PC-9 (cell line): ENCODE data around the gene ADGRL1. TPM values are rescaled to one million over a fixed set of nuclear protein-coding genes. Genes with fewer than 3 reads are reported as not detected.

ENCODE experiments used
- BruUV-seq: library from RNA; stranded (reverse); fragments of 400-500 nt; replicated peaks from 2 replicates; lab custom pipeline; 2021; lab: Mats Ljungman, UMichigan
- CTCF ChIA-PET: fragments of 300-600 bp; sonication (Branson Sonifier 250); formaldehyde crosslinking; loops from one replicate; lab custom pipeline; 2022; ENCODE audit warnings: antibody characterized with exemption; lab: Charles Lee
- POLR2A ChIA-PET: fragments of 300-600 bp; sonication (Branson Sonifier 250); formaldehyde crosslinking; loops from one replicate; lab custom pipeline; 2022; ENCODE audit warnings: antibody characterized with exemption; ENCODE audit not compliant: unreplicated experiment; lab: Charles Lee
- DNase-seq, 2 experiments: peaks; one replicate each; pipeline versions ENCODE4 v3.0.0 to v3.0.0-alpha.2; 2015 to 2022; ENCODE audit warnings: mixed read lengths in 1 of 2
- H2AFZ ChIP-seq: fragments of 200-600 bp; sonication (generic); 2 replicates; pipeline ENCODE4 v1.8.1; 2017; ENCODE audit warnings: antibody characterized with exemption
- H3F3A ChIP-seq: fragments of 200-600 bp; sonication (generic); 2 replicates; pipeline ENCODE4 v1.8.1; 2017; ENCODE audit warnings: antibody characterized with exemption, mild to moderate bottlenecking, low read depth; ENCODE audit not compliant: insufficient read depth
- H3K27ac ChIP-seq: fragments of 200-600 bp; sonication (generic); 2 replicates; pipeline ENCODE4 v1.6.1; 2016; ENCODE audit warnings: mixed run types
- H3K27me3 ChIP-seq: fragments of 200-600 bp; sonication (generic); 2 replicates; pipeline ENCODE4 v1.6.1; 2016; ENCODE audit warnings: low read depth, mixed run types; ENCODE audit not compliant: insufficient read depth
- H3K36me3 ChIP-seq: fragments of 200-600 bp; sonication (generic); 2 replicates; pipeline ENCODE4 v1.6.1; 2016; ENCODE audit warnings: low read depth, mixed run types
- H3K4me1 ChIP-seq: fragments of 200-600 bp; sonication (generic); replicated peaks from 2 replicates; pipeline ENCODE4 v1.6.1; 2016; ENCODE audit warnings: mixed run types; ENCODE audit not compliant: insufficient read depth
- H3K4me2 ChIP-seq: fragments of 200-600 bp; sonication (generic); 2 replicates; pipeline ENCODE4 v1.6.1; 2017; ENCODE audit warnings: mixed run types
- H3K4me3 ChIP-seq: fragments of 200-600 bp; sonication (generic); 2 replicates; pipeline ENCODE4 v1.6.1; 2016; ENCODE audit warnings: mixed run types
- H3K79me2 ChIP-seq: fragments of 200-600 bp; sonication (generic); 2 replicates; pipeline ENCODE4 v1.6.1; 2017; ENCODE audit warnings: low read depth, mixed run types
- H3K9me2 ChIP-seq: fragments of 200-600 bp; sonication (generic); 2 replicates; pipeline ENCODE4 v1.8.1; 2017; ENCODE audit warnings: mild to moderate bottlenecking; ENCODE audit not compliant: insufficient read depth
- H3K9me3 ChIP-seq: fragments of 200-600 bp; sonication (generic); 2 replicates; pipeline ENCODE4 v1.8.1; 2016; ENCODE audit warnings: low read depth; ENCODE audit not compliant: insufficient read depth
- H4K20me1 ChIP-seq: fragments of 200-600 bp; sonication (generic); 2 replicates; pipeline ENCODE4 v1.8.1; 2017; ENCODE audit not compliant: insufficient read depth
- CTCF ChIP-seq: fragments of 200-600 bp; sonication (generic); conservative IDR thresholded peaks from 2 replicates; pipeline ENCODE4 v1.6.1; 2017; ENCODE audit warnings: mixed run types, antibody characterized with exemption, mild to moderate bottlenecking, moderate library complexity
- EZH2 ChIP-seq: fragments of 200-600 bp; sonication (generic); IDR thresholded peaks from 2 replicates; pipeline ENCODE4 v1.8.0; 2017; ENCODE audit warnings: antibody characterized with exemption, low read depth
- intact Hi-C: fragments of 100-400 bp; cut with micrococcal nuclease; formaldehyde crosslinking; loops from one replicate; pipeline ENCODE4 v1.10.0; 2022; ENCODE audit not compliant: unreplicated experiment
- total RNA-seq: library from RNA; stranded (reverse); gene quantifications from 2 replicates; pipeline ENCODE4 v1.2.3, GENCODE V29; 2021

The ADGRL1 gene
- total RNA-seq, 1 experiment from 2014 or later = 31.5 TPM

GRCh38 chr19:14152713-14153112 is 53.3 kb downstream of the ADGRL1 start:
- H3K79me2 ChIP-seq = no peaks in the 10 kb centered on the region
- H3K4me2 ChIP-seq = no peak overlapping the region
- H4K20me1 ChIP-seq = no peaks in the 10 kb centered on the region
- no peak for DNase-seq
- H2AFZ ChIP-seq = no peak overlapping the region
- intact Hi-C loops = no loop called here
- H3K27me3 ChIP-seq = no peaks in the 10 kb centered on the region
- no peaks in the 10 kb centered on the region for H3K36me3 ChIP-seq
- no peak overlapping the region for H3K27ac ChIP-seq
- ChIA-PET CTCF (interaction anchor here (0.7 kb wide), 1 partner anchor 259 kb away, joined by 14 read pairs; no protein-coding TSS in a partner anchor), POLR2A (interaction anchor here (0.6 kb wide), 1 partner anchor 421 kb away, joined by 3 read pairs; no protein-coding TSS in a partner anchor)
- H3K4me3 ChIP-seq = no peak overlapping the region
- H3K9me3 ChIP-seq = no peaks in the 10 kb centered on the region
- H3K9me2 ChIP-seq = no peaks in the 10 kb centered on the region
- TF ChIP-seq EZH2 (no peak), CTCF (no peak)
- peaks cover 4% of the 10 kb centered on the region; the same call in 1 of the 2 replicates for H3F3A ChIP-seq
- H3K4me1 ChIP-seq = no peaks in the 10 kb centered on the region
- no TSS peak for BruUV-seq

- no TSS peak for BruUV-seq
- POLR2A ChIA-PET = interaction anchor here (0.5 kb wide), 1 partner anchor 367 kb away, joined by 4 read pairs; the partner anchor contains the start of gene DNAJB1
- DNase-seq = no peak
- no peak overlapping the region for H3K27ac ChIP-seq
- no peaks in the 10 kb centered on the region for H3K36me3 ChIP-seq
- H3K9me2 ChIP-seq = no peaks in the 10 kb centered on the region
- H3K27me3 ChIP-seq = no peaks in the 10 kb centered on the region
- H4K20me1 ChIP-seq = no peaks in the 10 kb centered on the region
- TF ChIP-seq EZH2 (no peak), CTCF (no peak)
- CTCF ChIA-PET = no interaction called here
- H3K4me3 ChIP-seq = no peak overlapping the region
- intact Hi-C loops = no loop called here
- no peak overlapping the region for H3K4me2 ChIP-seq
- no peaks in the 10 kb centered on the region for H3K4me1 ChIP-seq
- H3F3A ChIP-seq = peaks cover 4% of the 10 kb centered on the region; the same call in 1 of the 2 replicates
- H3K9me3 ChIP-seq = no peaks in the 10 kb centered on the region
- H2AFZ ChIP-seq = no peak overlapping the region
- no peaks in the 10 kb centered on the region for H3K79me2 ChIP-seq
Observed at GRCh38 chr19:14150770-14151661, 55.0 kb downstream of the ADGRL1 start.

- no peaks in the 10 kb centered on the region for H3K4me1 ChIP-seq
- no peaks in the 10 kb centered on the region for H3K36me3 ChIP-seq
- no peak for DNase-seq
- BruUV-seq = no TSS peak
- H3K4me2 ChIP-seq = no peak overlapping the region
- H2AFZ ChIP-seq = no peak overlapping the region
- intact Hi-C loops = no loop called here
- H3K9me2 ChIP-seq = no peaks in the 10 kb centered on the region
- no peaks in the 10 kb centered on the region for H4K20me1 ChIP-seq
- H3K79me2 ChIP-seq = no peaks in the 10 kb centered on the region
- no peaks in the 10 kb centered on the region for H3K9me3 ChIP-seq
- H3F3A ChIP-seq = peaks cover 4% of the 10 kb centered on the region; the same call in 1 of the 2 replicates
- H3K27me3 ChIP-seq = no peaks in the 10 kb centered on the region
- TF ChIP-seq CTCF = no peak
- no peak for TF ChIP-seq EZH2
- CTCF ChIA-PET = no interaction called here
- no peak overlapping the region for H3K27ac ChIP-seq
- H3K4me3 ChIP-seq = no peak overlapping the region
- POLR2A ChIA-PET = interaction anchor here (0.5 kb wide), 1 partner anchor 368 kb away, joined by 4 read pairs; the partner anchor contains the start of gene DNAJB1
Observed at GRCh38 chr19:14150041-14150769, 55.8 kb downstream of the ADGRL1 start.
